Heart left ventricle (tissue), 13 donors: ENCODE data around the gene IRX4.

Source experiments
- POLR2A ChIP-seq, 2 donors: fragments of 450-650 bp; IDR thresholded peaks; one replicate each; pipeline ENCODE4 v1.6.1; 2017; ENCODE audit warnings: antibody characterized with exemption in 2 of 2, mild to moderate bottlenecking in 2 of 2, moderate library complexity in 2 of 2
- TF ChIP-seq, protein P1 (sequence below), 12 donors: fragments of 200-600 bp; sonication (generic) in 4 of 12; IDR thresholded peaks; one replicate each; pipeline versions ENCODE4 v1.5.0 to v1.8.0; 2018 to 2022; ENCODE audit warnings: antibody characterized with exemption in 12 of 12, mild to moderate bottlenecking in 5 of 12
- donor health status: ischemic (EF 13 %, LVEDD 7.1; RV severe dilation, severe dysfunction).
- donor health status: DM: no; HTN: yes; CAD: no.
- donor health status: DM: no; HTN: no; CAD: no.
- donor health status: ischemic (EF 25% LVEDD 6.9; RV normal size, moderate dysfunction).
- donor health status: ischemic (EF 25% LVEDD 5.7; RV mildly dilated, moderate dysfunction).
- donor health status: ischemic (EF 35%, LVEDD 5.7; RV mildly dilated, moderate dysfunction).
- donor health status: nonischemic (EF 11% LVEDD 7.7; RV severe dilation, severe dysfunction).
- donor health status: DM: yes; HTN: yes; CAD: no.
- donor health status: PGD.
- donor health status: ischemic (EF 29% LVEDD 5.4; RV normal size, mild dysfunction).
- donor health status: nonischemic (EF 23%, LVEDD 6.1; RV moderate dilation, normal function).

DNA sequence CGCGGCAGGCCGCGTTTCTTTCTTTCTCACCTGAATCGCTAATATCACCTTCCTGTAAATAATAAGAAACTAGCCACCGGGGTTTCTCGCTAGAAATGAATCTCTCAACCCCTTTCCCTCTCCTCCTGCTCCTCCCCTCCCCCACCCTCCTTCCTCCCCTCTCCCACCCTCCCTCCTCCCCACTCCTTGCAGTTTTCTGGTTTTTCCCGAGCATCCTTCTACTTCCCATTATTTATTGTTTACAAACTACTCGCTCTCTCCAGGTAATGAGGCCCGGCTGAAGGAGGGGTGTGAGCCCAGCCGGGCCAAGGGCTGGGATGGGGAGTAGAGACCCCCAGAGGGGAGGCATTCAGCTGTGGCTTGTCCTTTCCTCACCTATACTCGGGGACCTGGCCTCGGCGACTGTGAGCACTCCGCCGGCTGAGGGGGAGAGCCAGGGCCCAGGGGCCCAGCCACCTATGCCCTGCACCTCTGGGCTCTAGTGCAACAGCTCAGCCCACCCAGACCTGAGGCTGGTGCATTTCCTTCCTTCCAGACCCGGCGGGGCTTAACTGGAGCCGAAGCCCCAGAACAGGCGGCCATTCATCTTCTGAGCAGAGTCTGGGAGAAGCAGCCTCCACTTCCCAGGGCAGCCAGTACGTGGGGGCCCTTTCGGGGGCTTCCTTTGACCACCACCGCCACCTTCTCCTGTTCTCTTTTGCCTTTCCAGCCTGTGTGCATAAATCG lies 2.1 kb upstream of the IRX4 start:
- TF ChIP-seq, protein P1, sequence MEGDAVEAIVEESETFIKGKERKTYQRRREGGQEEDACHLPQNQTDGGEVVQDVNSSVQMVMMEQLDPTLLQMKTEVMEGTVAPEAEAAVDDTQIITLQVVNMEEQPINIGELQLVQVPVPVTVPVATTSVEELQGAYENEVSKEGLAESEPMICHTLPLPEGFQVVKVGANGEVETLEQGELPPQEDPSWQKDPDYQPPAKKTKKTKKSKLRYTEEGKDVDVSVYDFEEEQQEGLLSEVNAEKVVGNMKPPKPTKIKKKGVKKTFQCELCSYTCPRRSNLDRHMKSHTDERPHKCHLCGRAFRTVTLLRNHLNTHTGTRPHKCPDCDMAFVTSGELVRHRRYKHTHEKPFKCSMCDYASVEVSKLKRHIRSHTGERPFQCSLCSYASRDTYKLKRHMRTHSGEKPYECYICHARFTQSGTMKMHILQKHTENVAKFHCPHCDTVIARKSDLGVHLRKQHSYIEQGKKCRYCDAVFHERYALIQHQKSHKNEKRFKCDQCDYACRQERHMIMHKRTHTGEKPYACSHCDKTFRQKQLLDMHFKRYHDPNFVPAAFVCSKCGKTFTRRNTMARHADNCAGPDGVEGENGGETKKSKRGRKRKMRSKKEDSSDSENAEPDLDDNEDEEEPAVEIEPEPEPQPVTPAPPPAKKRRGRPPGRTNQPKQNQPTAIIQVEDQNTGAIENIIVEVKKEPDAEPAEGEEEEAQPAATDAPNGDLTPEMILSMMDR (IDR thresholded peaks at IDR 0.05) = no peak
- TF ChIP-seq POLR2A (IDR thresholded peaks at IDR 0.05) = no peak
